K562 (cell line): ENCODE measurements around the gene CST7. TPM values are rescaled to one million over a fixed set of nuclear protein-coding genes. Genes with fewer than 3 reads are reported as not detected.
A peak's percentile ranks its signal among the peaks of the same experiment; 100 is the strongest.

Experiments
- ATF4 ChIP-seq: fragments of 450-650 bp; formaldehyde crosslinking; IDR thresholded peaks from 2 replicates; pipeline ENCODE4 v1.4.0; 2022; ENCODE audit warnings: mild to moderate bottlenecking, moderate library complexity
- ATF6 ChIP-seq: sonication (generic); formaldehyde crosslinking; IDR thresholded peaks from 2 replicates; pipeline ENCODE4 v1.4.0; 2020; ENCODE audit warnings: mild to moderate bottlenecking, missing genetic modification reagents
- CTCFL ChIP-seq: IDR thresholded peaks from 2 replicates; pipeline ENCODE4 v1.6.1; 2011; ENCODE audit warnings: borderline replicate concordance, low read depth, mild to moderate bottlenecking, moderate library complexity, low read length; ENCODE audit not compliant: insufficient read depth, poor library complexity, severe bottlenecking
- DEAF1 ChIP-seq: fragments of 450-650 bp; formaldehyde crosslinking; IDR thresholded peaks from 2 replicates; pipeline ENCODE4 v1.4.0; 2020; ENCODE audit warnings: mild to moderate bottlenecking, moderate library complexity
- IRF9 ChIP-seq: fragments of 450-650 bp; IDR thresholded peaks from 2 replicates; pipeline ENCODE4 v1.6.1; 2016; ENCODE audit warnings: missing biosample characterization, missing genetic modification characterization
- SMARCE1 ChIP-seq: fragments of 450-650 bp; IDR thresholded peaks from 2 replicates; pipeline ENCODE4 v1.7.1; 2016; ENCODE audit warnings: mild to moderate bottlenecking
- SMC3 ChIP-seq: conservative IDR thresholded peaks from 2 replicates; pipeline ENCODE4 v1.6.1; 2011; ENCODE audit warnings: low read depth, low read length, improper control_type of control experiment; ENCODE audit not compliant: insufficient read depth
- ZC3H8 ChIP-seq: fragments of 450-650 bp; IDR thresholded peaks from 2 replicates; pipeline ENCODE4 v1.6.1; 2017
- ZNF124 ChIP-seq: sonication (generic); formaldehyde crosslinking; IDR thresholded peaks from 2 replicates; pipeline ENCODE4 v1.8.1; 2022; ENCODE audit warnings: missing genetic modification reagents
- ZNF77 ChIP-seq: fragments of 250-450 bp; sonication (Bioruptor Pico); IDR thresholded peaks from 2 replicates; pipeline ENCODE4 v1.5.0; 2020
- polyA plus RNA-seq, 8 experiments: library from polyadenylated mRNA; depleted of rRNA in 4 of 8; stranded (reverse) in 5 of 8; unstranded in 3 of 8; fragments of >200 nt; fragmentation: Nextera tagmentation in 2 of 8; fragmentation: Illumina TruSeq in 1 of 8; extraction: Ambion mirVana in 2 of 8; extraction: Trizol in 1 of 8; gene quantifications; 2 replicates each; pipeline versions ENCODE4 v1.2.1 to v1.2.3, GENCODE V29; 2011 to 2014; ENCODE audit warnings: inconsistent platforms in 1 of 8, missing spikeins in 1 of 8
- total RNA-seq, 7 experiments: library from RNA; depleted of rRNA in 6 of 7; stranded (reverse); fragments of >200 nt in 6 of 7; fragmentation: Illumina TruSeq in 2 of 7; extraction: Trizol in 2 of 7; gene quantifications; 2 replicates each; pipeline versions ENCODE4 v1.2.1 to v1.2.3, GENCODE V29; 2011 to 2021; ENCODE audit warnings: low replicate concordance in 1 of 7
- TF ChIP-seq, protein P1 (sequence below), 3 experiments: IDR thresholded peaks in 2 of 3; conservative IDR thresholded peaks in 1 of 3; 2 replicates each; pipeline ENCODE4 v1.5.1; 2011 to 2012; ENCODE audit warnings: low read length in 3 of 3, mild to moderate bottlenecking in 3 of 3, control low read depth in 2 of 3, improper control_type of control experiment in 1 of 3, inconsistent platforms in 1 of 3, low read depth in 1 of 3, mixed read lengths in 1 of 3, moderate library complexity in 1 of 3; ENCODE audit not compliant: insufficient read depth in 2 of 3
- TF ChIP-seq, protein P2 (sequence below): fragments of 250-450 bp; sonication (Bioruptor Pico); IDR thresholded peaks from 2 replicates; pipeline ENCODE4 v1.5.0; 2020; ENCODE audit warnings: mild to moderate bottlenecking
- TF ChIP-seq, protein P3 (sequence below): fragments of 450-650 bp; formaldehyde crosslinking; IDR thresholded peaks from 2 replicates; pipeline ENCODE4 v1.4.0; 2022; ENCODE audit warnings: missing genetic modification characterization

Gene CST7
- total and polyA plus RNA-seq, 9 of the 15 experiments (the other 6 are each of a cell fraction or from before 2014, with no cell fraction given), result not detected

DNA sequence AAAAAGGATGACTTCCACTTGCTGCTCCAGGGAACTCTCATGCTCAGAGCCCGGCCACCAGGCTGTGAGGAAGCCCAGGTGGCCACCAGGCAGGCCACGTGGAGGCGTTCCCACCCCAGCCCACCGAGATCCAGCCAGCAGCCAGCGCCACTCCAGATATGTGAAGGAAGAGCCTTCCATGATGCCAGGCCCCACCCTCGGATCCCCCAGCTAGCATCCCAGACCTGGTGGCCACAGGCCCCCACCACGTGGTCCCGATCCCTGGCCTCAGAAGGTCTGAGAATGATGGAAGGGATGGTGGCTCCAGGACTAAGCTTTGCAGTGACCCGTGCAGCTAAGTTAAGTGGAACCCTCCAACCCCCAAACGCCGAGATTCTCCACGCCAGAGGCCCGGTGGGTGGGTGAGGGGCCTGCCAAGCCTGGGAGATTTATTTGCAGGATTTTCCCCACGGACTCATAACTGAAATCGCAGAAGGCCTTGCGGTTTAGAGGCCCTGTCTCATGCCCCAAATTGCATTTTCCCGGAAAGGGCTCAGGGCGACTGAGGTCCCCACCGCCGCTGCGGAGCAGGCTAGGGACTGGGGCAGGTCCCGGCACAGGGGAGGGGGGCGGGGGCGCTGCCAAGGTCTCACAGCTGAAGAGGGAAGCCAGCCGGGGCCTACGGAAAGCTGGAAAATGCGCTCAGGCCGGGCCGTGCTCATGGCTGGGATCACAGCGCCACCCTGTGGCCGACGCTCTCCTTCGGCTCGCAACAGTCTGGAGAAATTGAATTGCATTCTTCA lies 31.1 kb upstream of the CST7 start (continued):
- no peak for TF ChIP-seq IRF9
- TF ChIP-seq, protein P1, sequence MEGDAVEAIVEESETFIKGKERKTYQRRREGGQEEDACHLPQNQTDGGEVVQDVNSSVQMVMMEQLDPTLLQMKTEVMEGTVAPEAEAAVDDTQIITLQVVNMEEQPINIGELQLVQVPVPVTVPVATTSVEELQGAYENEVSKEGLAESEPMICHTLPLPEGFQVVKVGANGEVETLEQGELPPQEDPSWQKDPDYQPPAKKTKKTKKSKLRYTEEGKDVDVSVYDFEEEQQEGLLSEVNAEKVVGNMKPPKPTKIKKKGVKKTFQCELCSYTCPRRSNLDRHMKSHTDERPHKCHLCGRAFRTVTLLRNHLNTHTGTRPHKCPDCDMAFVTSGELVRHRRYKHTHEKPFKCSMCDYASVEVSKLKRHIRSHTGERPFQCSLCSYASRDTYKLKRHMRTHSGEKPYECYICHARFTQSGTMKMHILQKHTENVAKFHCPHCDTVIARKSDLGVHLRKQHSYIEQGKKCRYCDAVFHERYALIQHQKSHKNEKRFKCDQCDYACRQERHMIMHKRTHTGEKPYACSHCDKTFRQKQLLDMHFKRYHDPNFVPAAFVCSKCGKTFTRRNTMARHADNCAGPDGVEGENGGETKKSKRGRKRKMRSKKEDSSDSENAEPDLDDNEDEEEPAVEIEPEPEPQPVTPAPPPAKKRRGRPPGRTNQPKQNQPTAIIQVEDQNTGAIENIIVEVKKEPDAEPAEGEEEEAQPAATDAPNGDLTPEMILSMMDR (IDR thresholded peaks at IDR 0.05 in 2 of 3, conservative IDR thresholded peaks at IDR 0.05 in 1 of 3; ENCODE audit: insufficient read depth in 2 of 3, low read depth in 1 of 3, low read length in 3 of 3), result peak; percentile 70 to 79 (median 79)
- no peak for TF ChIP-seq CTCFL
- no peak for TF ChIP-seq SMARCE1
- no peak for TF ChIP-seq ZNF77 (CRISPR knock-in tag)
- TF ChIP-seq SMC3, result peak; percentile 84
- no peak for TF ChIP-seq ATF4 (CRISPR knock-in tag)
- TF ChIP-seq, protein P2, sequence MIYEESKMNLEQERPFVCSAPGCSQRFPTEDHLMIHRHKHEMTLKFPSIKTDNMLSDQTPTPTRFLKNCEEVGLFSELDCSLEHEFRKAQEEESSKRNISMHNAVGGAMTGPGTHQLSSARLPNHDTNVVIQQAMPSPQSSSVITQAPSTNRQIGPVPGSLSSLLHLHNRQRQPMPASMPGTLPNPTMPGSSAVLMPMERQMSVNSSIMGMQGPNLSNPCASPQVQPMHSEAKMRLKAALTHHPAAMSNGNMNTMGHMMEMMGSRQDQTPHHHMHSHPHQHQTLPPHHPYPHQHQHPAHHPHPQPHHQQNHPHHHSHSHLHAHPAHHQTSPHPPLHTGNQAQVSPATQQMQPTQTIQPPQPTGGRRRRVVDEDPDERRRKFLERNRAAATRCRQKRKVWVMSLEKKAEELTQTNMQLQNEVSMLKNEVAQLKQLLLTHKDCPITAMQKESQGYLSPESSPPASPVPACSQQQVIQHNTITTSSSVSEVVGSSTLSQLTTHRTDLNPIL, result no peak
- peak; percentile 57; the same call in 1 of the 2 replicates for TF ChIP-seq DEAF1 (CRISPR knock-in tag)
- no peak for TF ChIP-seq ZC3H8
- no peak for TF ChIP-seq ATF6
- no peak for TF ChIP-seq ZNF124 (CRISPR knock-in tag)
- TF ChIP-seq, protein P3, sequence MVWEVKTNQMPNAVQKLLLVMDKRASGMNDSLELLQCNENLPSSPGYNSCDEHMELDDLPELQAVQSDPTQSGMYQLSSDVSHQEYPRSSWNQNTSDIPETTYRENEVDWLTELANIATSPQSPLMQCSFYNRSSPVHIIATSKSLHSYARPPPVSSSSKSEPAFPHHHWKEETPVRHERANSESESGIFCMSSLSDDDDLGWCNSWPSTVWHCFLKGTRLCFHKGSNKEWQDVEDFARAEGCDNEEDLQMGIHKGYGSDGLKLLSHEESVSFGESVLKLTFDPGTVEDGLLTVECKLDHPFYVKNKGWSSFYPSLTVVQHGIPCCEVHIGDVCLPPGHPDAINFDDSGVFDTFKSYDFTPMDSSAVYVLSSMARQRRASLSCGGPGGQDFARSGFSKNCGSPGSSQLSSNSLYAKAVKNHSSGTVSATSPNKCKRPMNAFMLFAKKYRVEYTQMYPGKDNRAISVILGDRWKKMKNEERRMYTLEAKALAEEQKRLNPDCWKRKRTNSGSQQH (CRISPR knock-in tag), result no peak
